Neutrophil (primary cell): ENCODE measurements around the gene DOCK9.
"Not testable (repeated sequence)": the region's sequence is repeated elsewhere in the genome, so short reads cannot be mapped to it uniquely, and the experiment has no call there.

ENCODE experiments used
- H3K27ac ChIP-seq: fragments of 200-600 bp; sonication (generic); 2 replicates; pipeline ENCODE4 v1.5.1; 2016; ENCODE audit warnings: mild to moderate bottlenecking, moderate library complexity
- H3K27me3 ChIP-seq: fragments of 200-600 bp; sonication (generic); 2 replicates; pipeline ENCODE4 v1.6.0; 2016; ENCODE audit warnings: mild to moderate bottlenecking
- H3K36me3 ChIP-seq: fragments of 200-600 bp; sonication (generic); 2 replicates; pipeline ENCODE4 v1.5.1; 2017
- H3K4me1 ChIP-seq, 2 experiments: fragments of 200-600 bp in 1 of 2; sonication (generic) in 1 of 2; 1 replicate in 1 of 2; 2 replicates in 1 of 2; pipeline versions ENCODE4 v1.5.1 to v1.6.1; 2013 to 2016; ENCODE audit warnings: low read depth in 1 of 2, low read length in 1 of 2, mild to moderate bottlenecking in 1 of 2, moderate library complexity in 1 of 2; ENCODE audit not compliant: control insufficient read depth in 1 of 2, insufficient read depth in 1 of 2
- H3K4me3 ChIP-seq, 2 experiments: fragments of 200-600 bp in 1 of 2; sonication (generic) in 1 of 2; 1 replicate in 1 of 2; 2 replicates in 1 of 2; pipeline ENCODE4 v1.5.1; 2013 to 2016; ENCODE audit warnings: low read depth in 1 of 2, low read length in 1 of 2, mild to moderate bottlenecking in 1 of 2, moderate library complexity in 1 of 2
- H3K9me3 ChIP-seq: fragments of 200-600 bp; sonication (generic); 2 replicates; pipeline ENCODE4 v1.5.1; 2016
- TF ChIP-seq, protein P1 (sequence below): fragments of 200-600 bp; sonication (generic); IDR thresholded peaks from 2 replicates; pipeline ENCODE4 v1.5.1; 2016; ENCODE audit warnings: antibody characterized with exemption

The DOCK9 gene

DNA sequence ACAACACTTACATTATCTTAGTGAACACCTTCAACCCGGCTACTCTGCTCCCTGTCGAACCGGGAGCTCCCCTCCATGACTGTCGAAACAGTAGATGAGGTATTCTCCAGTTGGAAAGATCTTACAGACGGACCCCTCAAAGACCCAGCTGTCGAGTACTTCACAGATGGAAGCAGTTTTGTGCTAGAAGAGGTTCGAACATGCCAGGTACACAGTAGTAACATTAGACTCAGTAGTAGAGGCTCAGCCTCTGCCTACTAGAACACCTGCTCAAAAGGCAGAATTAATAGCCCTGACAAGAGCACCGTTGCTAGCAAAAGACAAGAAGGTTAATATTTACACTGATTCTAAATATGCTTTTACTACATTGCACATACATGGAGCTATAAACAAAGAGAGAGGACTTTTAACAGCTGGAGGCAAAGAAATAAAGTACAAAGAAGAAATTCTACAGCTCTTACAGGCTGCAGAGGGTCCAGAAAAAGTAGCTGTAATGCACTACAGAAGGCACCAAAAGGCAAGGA is 211.8 kb downstream of the DOCK9 start:
- no peaks in the 10 kb centered on the region for H3K4me1 ChIP-seq
- H3K36me3 ChIP-seq = no peaks in the 10 kb centered on the region
- no peaks in the 10 kb centered on the region for H3K9me3 ChIP-seq
- no peak overlapping the region for H3K27ac ChIP-seq
- TF ChIP-seq, protein P1, sequence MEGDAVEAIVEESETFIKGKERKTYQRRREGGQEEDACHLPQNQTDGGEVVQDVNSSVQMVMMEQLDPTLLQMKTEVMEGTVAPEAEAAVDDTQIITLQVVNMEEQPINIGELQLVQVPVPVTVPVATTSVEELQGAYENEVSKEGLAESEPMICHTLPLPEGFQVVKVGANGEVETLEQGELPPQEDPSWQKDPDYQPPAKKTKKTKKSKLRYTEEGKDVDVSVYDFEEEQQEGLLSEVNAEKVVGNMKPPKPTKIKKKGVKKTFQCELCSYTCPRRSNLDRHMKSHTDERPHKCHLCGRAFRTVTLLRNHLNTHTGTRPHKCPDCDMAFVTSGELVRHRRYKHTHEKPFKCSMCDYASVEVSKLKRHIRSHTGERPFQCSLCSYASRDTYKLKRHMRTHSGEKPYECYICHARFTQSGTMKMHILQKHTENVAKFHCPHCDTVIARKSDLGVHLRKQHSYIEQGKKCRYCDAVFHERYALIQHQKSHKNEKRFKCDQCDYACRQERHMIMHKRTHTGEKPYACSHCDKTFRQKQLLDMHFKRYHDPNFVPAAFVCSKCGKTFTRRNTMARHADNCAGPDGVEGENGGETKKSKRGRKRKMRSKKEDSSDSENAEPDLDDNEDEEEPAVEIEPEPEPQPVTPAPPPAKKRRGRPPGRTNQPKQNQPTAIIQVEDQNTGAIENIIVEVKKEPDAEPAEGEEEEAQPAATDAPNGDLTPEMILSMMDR = no peak
- H3K4me3 ChIP-seq = no peak overlapping the region
- H3K27me3 ChIP-seq = no peaks in the 10 kb centered on the region

DNA sequence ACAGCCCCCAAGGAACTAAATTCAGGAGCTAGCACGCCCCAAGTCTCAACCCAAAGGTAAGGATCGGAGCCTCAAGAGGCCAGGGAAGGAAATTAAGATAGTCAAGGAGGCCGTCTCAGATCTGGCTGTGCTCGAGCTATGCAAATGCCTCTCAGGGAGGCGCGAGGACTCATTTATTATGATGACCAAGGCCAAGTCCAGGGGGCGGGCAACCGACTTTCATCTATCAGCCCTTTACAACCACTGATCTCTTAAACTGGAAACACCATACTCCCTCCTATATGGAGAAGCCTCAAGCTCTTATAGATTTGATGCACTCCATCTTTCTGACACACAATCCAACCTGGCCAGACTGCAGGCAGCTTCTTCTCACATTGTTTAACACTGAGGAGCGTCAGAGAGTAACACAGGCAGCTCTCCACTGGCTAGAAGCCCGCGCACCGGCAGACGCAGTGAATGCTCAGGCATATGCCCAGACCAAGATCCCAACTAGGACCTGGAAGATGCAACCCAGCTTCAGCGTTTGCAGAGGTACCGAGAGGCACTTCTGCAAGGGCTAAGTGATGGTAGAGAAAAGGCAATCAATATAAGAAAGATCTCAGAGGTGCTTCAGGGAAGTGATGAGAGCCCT is 215.8 kb downstream of the DOCK9 start:
- Histone ChIP-seq H3K36me3 (no peaks in the 10 kb centered on the region), H3K4me1 (no peaks in the 10 kb centered on the region), H3K27ac (no peak overlapping the region), H3K27me3 (no peaks in the 10 kb centered on the region), H3K4me3 (no peak overlapping the region), H3K9me3 (no peaks in the 10 kb centered on the region)
- TF ChIP-seq, protein P1 = no peak

DNA sequence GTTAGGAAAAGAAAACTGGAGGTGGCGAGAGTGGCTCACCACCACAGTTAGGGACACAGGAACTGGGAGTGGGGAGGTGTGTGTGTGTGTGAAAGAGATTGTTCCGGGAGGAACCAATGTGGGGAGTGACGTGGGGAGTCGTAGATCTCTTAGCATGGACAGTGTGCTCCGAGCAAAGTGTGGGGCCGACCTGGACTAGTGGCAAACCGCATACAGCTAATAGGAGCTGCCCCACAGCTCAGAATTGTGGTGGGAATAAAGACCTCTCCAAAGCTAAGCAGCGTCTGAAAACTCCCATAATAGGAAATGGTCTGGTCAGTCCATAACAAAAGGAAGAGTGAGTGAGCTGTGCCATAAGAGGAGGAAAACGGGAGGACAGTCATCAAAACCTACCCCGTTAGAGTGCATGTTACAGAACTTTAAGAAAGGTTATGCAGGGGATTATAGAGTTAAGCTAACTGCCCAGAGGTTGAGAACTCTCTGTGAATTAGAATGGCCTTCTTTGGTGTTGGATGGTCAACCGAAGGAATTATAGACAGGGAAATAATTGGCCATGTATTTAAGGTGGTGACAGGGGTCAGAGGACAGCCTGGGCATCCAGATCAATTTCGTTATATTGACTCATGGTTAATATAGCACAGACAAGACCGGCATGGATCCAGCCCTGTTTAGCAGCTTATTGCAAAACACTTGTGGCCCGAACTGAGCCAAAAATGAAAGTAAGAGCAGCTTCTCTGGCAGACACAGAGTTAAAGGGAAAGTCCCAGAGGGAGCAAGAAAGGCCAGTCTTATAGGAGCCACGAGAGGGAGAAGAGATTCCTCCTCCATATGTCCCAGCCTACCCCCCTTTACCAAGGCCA is 216.5 kb downstream of the DOCK9 start:
- Histone ChIP-seq H3K9me3 (no peaks in the 10 kb centered on the region), H3K27ac (no peak overlapping the region), H3K27me3 (peaks cover 2% of the 10 kb centered on the region), H3K36me3 (no peaks in the 10 kb centered on the region), H3K4me3 (no peak overlapping the region), H3K4me1 (no peaks in the 10 kb centered on the region)
- TF ChIP-seq, protein P1 = no peak

DNA sequence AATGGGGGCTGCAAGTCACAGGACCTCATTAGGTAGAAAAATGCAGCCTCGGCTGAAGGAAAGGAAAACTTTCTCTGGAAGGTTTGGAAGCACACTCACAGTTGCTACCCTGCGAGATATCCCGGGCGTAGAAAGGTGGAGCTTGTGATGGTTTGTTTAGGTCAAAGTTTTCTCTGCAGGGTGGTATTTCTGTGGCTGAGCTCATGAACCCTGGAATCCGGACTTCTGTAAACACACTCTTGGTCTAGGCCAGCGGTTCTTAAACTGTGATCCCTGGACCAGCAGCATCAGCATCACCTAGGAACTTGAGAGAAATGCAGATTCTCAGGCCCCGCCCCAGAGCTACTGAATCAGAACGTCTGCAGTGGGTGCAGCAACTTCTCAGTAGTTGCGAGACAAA is 222.1 kb downstream of the DOCK9 start:
- H3K9me3 ChIP-seq = no peaks in the 10 kb centered on the region
- TF ChIP-seq, protein P1 = no peak
- H3K36me3 ChIP-seq = no peaks in the 10 kb centered on the region
- no peak overlapping the region for H3K27ac ChIP-seq
- H3K4me3 ChIP-seq = no peak overlapping the region
- peaks cover 59% of the 10 kb centered on the region for H3K27me3 ChIP-seq
- no peaks in the 10 kb centered on the region for H3K4me1 ChIP-seq

DNA sequence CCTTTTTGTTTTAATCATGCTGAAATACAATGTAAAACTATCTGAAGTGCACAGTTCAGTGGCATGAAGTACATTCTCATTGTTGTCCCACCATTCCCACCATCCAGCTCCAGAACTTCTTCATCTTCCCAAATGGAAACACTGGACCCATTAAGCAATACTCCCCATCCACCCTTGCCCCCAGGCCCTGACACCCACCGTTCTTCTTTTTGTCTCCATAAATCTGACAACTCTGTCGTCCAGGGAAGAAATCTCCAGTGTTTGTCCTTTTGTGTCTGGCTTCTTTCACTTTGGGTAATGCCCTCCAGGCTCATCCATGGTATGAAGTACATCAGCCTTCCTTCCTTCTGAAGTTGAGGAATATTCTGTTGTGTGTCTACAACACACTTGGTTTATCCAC is 222.7 kb downstream of the DOCK9 start:
- H3K27ac ChIP-seq = no peak overlapping the region
- peaks cover 65% of the 10 kb centered on the region for H3K27me3 ChIP-seq
- H3K4me1 ChIP-seq = no peaks in the 10 kb centered on the region
- no peak overlapping the region for H3K4me3 ChIP-seq
- H3K9me3 ChIP-seq = no peaks in the 10 kb centered on the region
- no peaks in the 10 kb centered on the region for H3K36me3 ChIP-seq
- TF ChIP-seq, protein P1 = no peak

DNA sequence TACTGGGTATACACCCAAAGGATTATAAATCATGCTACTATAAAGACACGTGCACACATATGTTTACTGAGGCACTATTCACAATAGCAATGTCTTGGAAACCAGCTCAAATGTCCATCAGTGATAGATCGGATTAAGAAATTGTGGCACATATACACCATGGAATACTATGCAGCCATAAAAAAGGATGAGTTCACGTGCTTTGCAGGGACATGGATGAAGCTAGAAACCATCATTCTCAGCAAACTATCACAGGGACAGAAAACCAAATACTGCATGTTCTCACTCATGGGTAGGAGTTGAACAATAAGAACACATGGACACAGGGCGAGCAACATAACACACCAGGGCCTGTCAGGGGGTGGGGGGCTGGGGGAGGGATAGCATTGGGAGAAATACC is 223.4 kb downstream of the DOCK9 start:
- H3K4me3 ChIP-seq, H3K9me3 ChIP-seq, H3K27ac ChIP-seq, H3K36me3 ChIP-seq, H3K4me1 ChIP-seq: not testable (repeated sequence)
- H3K27me3 ChIP-seq = peaks cover 71% of the 10 kb centered on the region
